ENCODE measurements around the gene DMRT2. TPM values are rescaled to one million over a fixed set of nuclear protein-coding genes. Genes with fewer than 3 reads are reported as not detected.

The DMRT2 gene
- total RNA-seq, 1 experiment from 2014 or later: 0.61 TPM

DNA sequence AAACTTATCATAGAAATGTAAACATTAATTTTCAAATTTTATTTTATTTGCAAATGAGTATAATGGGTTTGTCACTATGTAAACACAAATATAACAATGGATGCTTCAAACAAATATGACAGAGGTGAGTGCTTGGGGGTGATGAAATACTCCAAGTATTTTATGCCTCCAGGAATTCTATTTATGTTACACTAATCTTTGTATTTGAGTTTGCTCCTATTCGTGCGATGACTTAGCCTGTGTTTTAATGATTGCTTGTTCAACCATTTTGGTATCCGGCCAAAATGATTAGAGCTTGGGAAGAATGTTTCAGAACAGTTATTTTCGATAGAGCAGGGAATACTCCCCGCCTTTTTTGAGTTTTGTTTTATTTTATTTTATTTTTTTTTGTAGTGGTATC lies 5.0 kb downstream of the DMRT2 start:
- POLR2A ChIA-PET: no interaction called here
- H3K4me3 Mint-ChIP-seq (ENCODE audit: unreplicated experiment): no peak overlapping the region
- H3K9me3 ChIP-seq: no peaks in the 10 kb centered on the region
- H3K27me3 ChIP-seq (replicated peaks; ENCODE audit: control insufficient read depth, insufficient read depth, low read length): no peaks in the 10 kb centered on the region
- BruUV-seq (replicated peaks): no TSS peak
- H3K4me3 ChIP-seq (ENCODE audit: low read depth, low read length): no peak overlapping the region
- no peak overlapping the region for H3K27ac Mint-ChIP-seq (ENCODE audit: unreplicated experiment)
- CTCF ChIA-PET: no interaction called here
- no peaks in the 10 kb centered on the region for H3K9me3 Mint-ChIP-seq (ENCODE audit: unreplicated experiment)
- no peaks in the 10 kb centered on the region for H3K36me3 ChIP-seq (ENCODE audit: control insufficient read depth, insufficient read depth, low read length)
- peaks cover 2% of the 10 kb centered on the region for H3K27me3 Mint-ChIP-seq (ENCODE audit: insufficient read depth, unreplicated experiment)
- intact Hi-C loops (cut with micrococcal nuclease; ENCODE audit: unreplicated experiment): no loop called here
- H3K36me3 Mint-ChIP-seq (ENCODE audit: insufficient read depth, unreplicated experiment): peaks cover 1% of the 10 kb centered on the region
- peaks cover 4% of the 10 kb centered on the region; the same call in 1 of the 2 replicates for H3K4me1 ChIP-seq
- TF ChIP-seq CTCF (IDR thresholded peaks at IDR 0.05; ENCODE audit: insufficient read depth in 1 of 2, low read depth in 1 of 2, low read length in 1 of 2, severe bottlenecking in 1 of 2, unreplicated experiment in 1 of 2): no peak
- no peaks in the 10 kb centered on the region for H3K4me1 Mint-ChIP-seq (ENCODE audit: low read depth, unreplicated experiment)
- no peak for DNase-seq

DNA sequence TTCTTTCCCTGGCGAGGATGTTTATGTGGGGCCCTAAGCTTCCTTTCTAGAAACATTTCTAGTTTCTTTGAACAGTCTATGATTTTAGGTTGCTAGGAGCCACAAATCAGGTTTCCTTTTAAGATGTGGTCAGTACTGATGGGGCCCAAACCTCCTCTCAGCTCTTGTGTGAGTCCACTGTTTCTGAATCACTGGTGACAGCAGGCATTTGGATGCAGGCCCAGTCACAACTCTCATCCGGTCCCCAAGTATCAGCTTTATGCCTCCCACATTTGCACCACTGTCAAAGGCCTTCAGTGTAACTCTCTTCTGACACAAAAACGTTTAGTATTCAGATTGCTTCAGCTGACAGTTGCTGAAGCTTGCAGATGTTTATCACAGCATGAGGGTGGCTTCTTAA lies 7.8 kb downstream of the DMRT2 start:
- peaks cover 2% of the 10 kb centered on the region for H3K27me3 Mint-ChIP-seq (ENCODE audit: insufficient read depth, unreplicated experiment)
- H3K4me1 ChIP-seq: no peaks in the 10 kb centered on the region
- H3K36me3 Mint-ChIP-seq (ENCODE audit: insufficient read depth, unreplicated experiment): no peaks in the 10 kb centered on the region
- no TSS peak for BruUV-seq (replicated peaks)
- intact Hi-C loops (cut with micrococcal nuclease; ENCODE audit: unreplicated experiment): no loop called here
- no peaks in the 10 kb centered on the region for H3K36me3 ChIP-seq (ENCODE audit: control insufficient read depth, insufficient read depth, low read length)
- no peak overlapping the region for H3K27ac Mint-ChIP-seq (ENCODE audit: unreplicated experiment)
- no peak overlapping the region for H3K4me3 Mint-ChIP-seq (ENCODE audit: unreplicated experiment)
- ChIA-PET POLR2A (no interaction called here), CTCF (no interaction called here)
- H3K4me1 Mint-ChIP-seq (ENCODE audit: low read depth, unreplicated experiment): no peaks in the 10 kb centered on the region
- no peaks in the 10 kb centered on the region for H3K9me3 ChIP-seq
- no peaks in the 10 kb centered on the region for H3K9me3 Mint-ChIP-seq (ENCODE audit: unreplicated experiment)
- H3K27me3 ChIP-seq (replicated peaks; ENCODE audit: control insufficient read depth, insufficient read depth, low read length): no peaks in the 10 kb centered on the region
- no peak for TF ChIP-seq CTCF (IDR thresholded peaks at IDR 0.05; ENCODE audit: insufficient read depth in 1 of 2, low read depth in 1 of 2, low read length in 1 of 2, severe bottlenecking in 1 of 2, unreplicated experiment in 1 of 2)
- DNase-seq: no peak
- H3K4me3 ChIP-seq (ENCODE audit: low read depth, low read length): no peak overlapping the region

DNA sequence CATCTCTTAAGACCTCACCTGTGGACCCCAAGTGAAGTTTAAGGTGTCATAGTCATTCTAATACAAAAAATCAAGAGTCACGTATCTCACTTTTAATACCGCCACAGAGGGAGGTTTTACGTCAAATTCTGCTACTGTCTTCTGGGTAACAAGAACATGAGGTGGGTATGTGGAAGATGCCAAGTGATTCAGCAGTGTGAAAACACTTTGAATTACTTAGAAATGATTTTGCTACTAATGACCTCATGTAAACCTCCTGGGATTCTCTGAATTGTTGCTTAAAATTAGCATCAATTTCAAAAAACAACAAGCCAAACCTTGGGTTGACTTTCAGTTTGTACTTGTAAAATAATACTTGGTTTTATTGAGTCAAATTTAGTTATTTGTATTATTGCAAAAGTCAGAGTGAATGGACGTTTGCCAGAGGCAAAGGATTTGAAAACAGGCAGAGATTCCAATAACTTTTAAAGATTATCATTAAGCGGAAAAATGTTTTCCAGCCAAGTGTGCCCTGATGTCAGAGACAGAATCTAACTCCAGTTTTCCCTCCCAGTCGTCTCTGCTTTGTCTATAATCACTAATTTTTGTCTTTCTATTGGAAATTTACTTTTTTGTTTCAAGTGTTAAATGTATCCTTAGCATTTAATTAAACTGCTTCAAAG lies 8.8 kb downstream of the DMRT2 start:
- BruUV-seq (replicated peaks): no TSS peak

More for the DNA sequence above, 8.8 kb downstream of the DMRT2 start:
- H3K27me3 ChIP-seq (replicated peaks; ENCODE audit: control insufficient read depth, insufficient read depth, low read length): no peaks in the 10 kb centered on the region
- H3K9me3 Mint-ChIP-seq (ENCODE audit: unreplicated experiment): no peaks in the 10 kb centered on the region
- ChIA-PET POLR2A (no interaction called here), CTCF (no interaction called here)
- no peak overlapping the region for H3K4me3 ChIP-seq (ENCODE audit: low read depth, low read length)
- H3K4me1 ChIP-seq: no peaks in the 10 kb centered on the region
- intact Hi-C loops (cut with micrococcal nuclease; ENCODE audit: unreplicated experiment): no loop called here
- no peaks in the 10 kb centered on the region for H3K4me1 Mint-ChIP-seq (ENCODE audit: low read depth, unreplicated experiment)
- no peak for DNase-seq
- TF ChIP-seq CTCF (IDR thresholded peaks at IDR 0.05; ENCODE audit: insufficient read depth in 1 of 2, low read depth in 1 of 2, low read length in 1 of 2, severe bottlenecking in 1 of 2, unreplicated experiment in 1 of 2): no peak
- H3K4me3 Mint-ChIP-seq (ENCODE audit: unreplicated experiment): no peak overlapping the region
- H3K9me3 ChIP-seq: no peaks in the 10 kb centered on the region
- no peaks in the 10 kb centered on the region for H3K36me3 Mint-ChIP-seq (ENCODE audit: insufficient read depth, unreplicated experiment)
- H3K36me3 ChIP-seq (ENCODE audit: control insufficient read depth, insufficient read depth, low read length): no peaks in the 10 kb centered on the region
- no peak overlapping the region for H3K27ac Mint-ChIP-seq (ENCODE audit: unreplicated experiment)
- H3K27me3 Mint-ChIP-seq (ENCODE audit: insufficient read depth, unreplicated experiment): peaks cover 2% of the 10 kb centered on the region

Measured in Caco-2 (cell line).